ENCODE results near the gene INIP. TPM values are rescaled to one million over a fixed set of nuclear protein-coding genes. Genes with fewer than 3 reads are reported as not detected.

INIP gene
- total RNA-seq, 1 experiment from 2014 or later, result 24.5 TPM

DNA sequence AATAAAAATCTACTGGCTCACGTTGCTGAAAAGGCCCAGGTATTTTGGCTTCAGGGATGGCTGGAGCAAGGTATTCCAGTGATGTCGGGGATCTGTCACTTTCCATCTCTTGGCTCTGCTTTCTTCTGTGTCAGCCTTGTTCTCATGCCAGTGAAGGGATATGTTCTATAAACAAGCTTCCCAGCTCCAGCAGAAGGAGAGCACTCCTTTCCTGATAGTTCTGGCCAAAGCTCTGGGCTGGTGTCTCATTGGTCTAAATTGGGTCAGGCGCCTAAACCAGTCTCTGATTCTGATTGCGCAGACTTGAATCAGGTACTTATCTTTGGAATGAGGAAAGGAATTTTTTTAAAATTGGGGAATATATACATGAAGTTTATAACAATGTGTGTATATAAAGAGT, 37.8 kb upstream of the INIP start:
- Histone ChIP-seq H3K9me3 (ENCODE audit: control insufficient read depth, low read depth, low read length) (no peaks in the 10 kb centered on the region), H2AFZ (ENCODE audit: low read length) (no peak overlapping the region), H3K4ac (ENCODE audit: low read depth, low read length) (no peak overlapping the region), H4K8ac (replicated peaks; ENCODE audit: insufficient read length, low read depth, low read length) (no peak overlapping the region), H3K4me1 (ENCODE audit: insufficient read depth, low read length) (no peaks in the 10 kb centered on the region), H3K18ac (ENCODE audit: insufficient read length, low read depth, low read length) (no peak overlapping the region), H2BK15ac (ENCODE audit: low read depth, low read length) (no peak overlapping the region), H2BK120ac (ENCODE audit: low read depth, low read length, poor library complexity, severe bottlenecking) (no peak overlapping the region), H3K56ac (ENCODE audit: insufficient read length, low read depth, low read length) (no peak overlapping the region), H4K5ac (ENCODE audit: insufficient read length, low read depth, low read length) (no peak overlapping the region), H3K27me3 (ENCODE audit: insufficient read depth, low read length) (no peaks in the 10 kb centered on the region), H2BK5ac (ENCODE audit: insufficient read length, low read length) (no peak overlapping the region), H3K23ac (ENCODE audit: insufficient read length, low read depth, low read length) (no peak overlapping the region), H3K14ac (ENCODE audit: insufficient read depth, low read length) (no peak overlapping the region), H2BK12ac (ENCODE audit: insufficient read length, low read depth, low read length) (no peak overlapping the region), H3K4me2 (ENCODE audit: insufficient read depth, insufficient read length, low read length) (no peak overlapping the region), H2BK20ac (ENCODE audit: low read depth, low read length, poor library complexity, severe bottlenecking) (no peak overlapping the region), H3K79me2 (ENCODE audit: insufficient read depth, low read length) (no peaks in the 10 kb centered on the region), H2AK5ac (ENCODE audit: insufficient read length, low read length) (no peak overlapping the region), H3K27ac (ENCODE audit: insufficient read length, low read depth, low read length) (no peak overlapping the region), H3K79me1 (ENCODE audit: insufficient read depth, low read depth, low read length, poor library complexity, severe bottlenecking) (no peaks in the 10 kb centered on the region), H3K9ac (ENCODE audit: extremely low read depth, insufficient read length, low read length) (no peak overlapping the region), H3T11ph (ENCODE audit: low read length) (no peak overlapping the region), H4K91ac (ENCODE audit: insufficient read length, low read depth, low read length) (no peak overlapping the region), H4K20me1 (ENCODE audit: control insufficient read depth, insufficient read depth, insufficient read length) (no peaks in the 10 kb centered on the region), H3K23me2 (ENCODE audit: insufficient read length, low read depth, low read length, poor library complexity, severe bottlenecking) (peaks cover 8% of the 10 kb centered on the region)
- Mint-ChIP-seq H3K27ac (no peak overlapping the region; a peak in 1 of 7 replicates), H3K36me3 (ENCODE audit: insufficient read depth in 1 of 3, low read depth in 3 of 3) (no peaks in the 10 kb centered on the region), H3K9me3 (no peaks in the 10 kb centered on the region), H3K27me3 (ENCODE audit: low read depth) (peaks cover 5% of the 10 kb centered on the region), H3K4me1 (peaks cover 18 to 21% of the 10 kb centered on the region in 2 experiments), H3K4me3 (no peak overlapping the region)
- no CpG with 5 or more reads among the region's 4 CpGs for WGBS (ENCODE audit: extremely low coverage, insufficient read length, low lambda C conversion rate)
- no peak for DNase-seq
- TF ChIP-seq, protein P1, sequence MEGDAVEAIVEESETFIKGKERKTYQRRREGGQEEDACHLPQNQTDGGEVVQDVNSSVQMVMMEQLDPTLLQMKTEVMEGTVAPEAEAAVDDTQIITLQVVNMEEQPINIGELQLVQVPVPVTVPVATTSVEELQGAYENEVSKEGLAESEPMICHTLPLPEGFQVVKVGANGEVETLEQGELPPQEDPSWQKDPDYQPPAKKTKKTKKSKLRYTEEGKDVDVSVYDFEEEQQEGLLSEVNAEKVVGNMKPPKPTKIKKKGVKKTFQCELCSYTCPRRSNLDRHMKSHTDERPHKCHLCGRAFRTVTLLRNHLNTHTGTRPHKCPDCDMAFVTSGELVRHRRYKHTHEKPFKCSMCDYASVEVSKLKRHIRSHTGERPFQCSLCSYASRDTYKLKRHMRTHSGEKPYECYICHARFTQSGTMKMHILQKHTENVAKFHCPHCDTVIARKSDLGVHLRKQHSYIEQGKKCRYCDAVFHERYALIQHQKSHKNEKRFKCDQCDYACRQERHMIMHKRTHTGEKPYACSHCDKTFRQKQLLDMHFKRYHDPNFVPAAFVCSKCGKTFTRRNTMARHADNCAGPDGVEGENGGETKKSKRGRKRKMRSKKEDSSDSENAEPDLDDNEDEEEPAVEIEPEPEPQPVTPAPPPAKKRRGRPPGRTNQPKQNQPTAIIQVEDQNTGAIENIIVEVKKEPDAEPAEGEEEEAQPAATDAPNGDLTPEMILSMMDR (conservative IDR thresholded peaks at IDR 0.05), result no peak

All from H9 (cell line).